CD4-positive, alpha-beta T cell (primary cell): ENCODE measurements around the gene TRAF5. TPM values are rescaled to one million over a fixed set of nuclear protein-coding genes. Genes with fewer than 3 reads are reported as not detected.
A peak's percentile ranks its signal among the peaks of the same experiment; 100 is the strongest.

Source experiments
- ATAC-seq: fragments of 200-7000 bp; cut with Tn5 transposase; one replicate; pipeline ENCODE4 v1.10.0; 2022; ENCODE audit warnings: mild to moderate bottlenecking; ENCODE audit not compliant: poor library complexity
- CTCF ChIA-PET: fragments of 350-600 bp; sonication (Branson Sonifier 250); formaldehyde crosslinking; loops from one replicate; lab custom pipeline; 2021; ENCODE audit warnings: antibody characterized with exemption, inconsistent platforms; lab: Charles Lee
- POLR2A ChIA-PET: fragments of 350-600 bp; sonication (Branson Sonifier 250); formaldehyde crosslinking; loops from one replicate; lab custom pipeline; 2021; ENCODE audit warnings: antibody characterized with exemption, inconsistent platforms; lab: Charles Lee
- DNase-seq, 14 experiments: peaks; one replicate each; pipeline ENCODE4 v3.0.0-alpha.2; 2013 to 2020; ENCODE audit warnings: mixed read lengths in 2 of 14
- H3K27ac ChIP-seq, 2 donors: one replicate each; pipeline versions ENCODE4 v1.5.1 to v1.7.0; 2013; ENCODE audit warnings: low read length in 2 of 2, low read depth in 1 of 2, mild to moderate bottlenecking in 1 of 2
- H3K27me3 ChIP-seq, 2 experiments: 1 replicate in 1 of 2; 2 replicates in 1 of 2; pipeline versions ENCODE4 v1.6.1 to v1.7.0; 2013; ENCODE audit warnings: low read length in 2 of 2, control low read depth in 1 of 2, mild to moderate bottlenecking in 1 of 2, moderate library complexity in 1 of 2; ENCODE audit not compliant: insufficient read depth in 2 of 2, control insufficient read depth in 1 of 2
- H3K36me3 ChIP-seq: one replicate; pipeline ENCODE4 v1.6.1; 2013; ENCODE audit warnings: low read length, control low read depth; ENCODE audit not compliant: insufficient read depth
- H3K4me1 ChIP-seq: one replicate; pipeline ENCODE4 v1.6.1; 2013; ENCODE audit warnings: low read length, control low read depth; ENCODE audit not compliant: insufficient read depth
- H3K4me3 ChIP-seq: one replicate; pipeline ENCODE4 v1.5.1; 2013; ENCODE audit warnings: mild to moderate bottlenecking, low read length, moderate library complexity
- H3K9me3 ChIP-seq, 2 experiments: 1 replicate in 1 of 2; 2 replicates in 1 of 2; pipeline versions ENCODE4 v1.6.1 to v1.7.0; 2013; ENCODE audit warnings: low read length in 2 of 2, mild to moderate bottlenecking in 2 of 2, control low read depth in 1 of 2, moderate library complexity in 1 of 2; ENCODE audit not compliant: control insufficient read depth in 1 of 2, insufficient read depth in 1 of 2
- H3K27ac Mint-ChIP-seq: one replicate; pipeline ENCODE4 v1.8.0; 2020; ENCODE audit warnings: mixed read lengths
- H3K27me3 Mint-ChIP-seq: one replicate; pipeline ENCODE4 v1.8.0; 2021; ENCODE audit warnings: mixed read lengths
- H3K36me3 Mint-ChIP-seq: one replicate; pipeline ENCODE4 v1.8.0; 2021; ENCODE audit warnings: low read depth, mixed read lengths
- H3K4me1 Mint-ChIP-seq: one replicate; pipeline ENCODE4 v1.8.0; 2021; ENCODE audit warnings: low read depth, mixed read lengths
- H3K4me3 Mint-ChIP-seq: one replicate; pipeline ENCODE4 v1.8.0; 2020; ENCODE audit warnings: mild to moderate bottlenecking, mixed read lengths
- H3K9me3 Mint-ChIP-seq: one replicate; pipeline ENCODE4 v1.8.0; 2020; ENCODE audit warnings: mixed read lengths
- intact Hi-C, 2 experiments: fragments of 100-400 bp; cut with DNase I in 1 of 2; cut with micrococcal nuclease in 1 of 2; formaldehyde crosslinking; loops; one replicate each; pipeline versions ENCODE4 v1.15.1 to v1.9.0; 2023 to 2025; cut with DNase I, micrococcal nuclease
- total RNA-seq, 174 experiments: library from RNA in 2 of 174; stranded (reverse) in 2 of 174; gene quantifications; one replicate each; pipeline ENCODE4 v1.2.3 and lab custom pipeline; 2021 to 2026
- TF ChIP-seq, protein P1 (sequence below): fragments of 200-600 bp; IDR thresholded peaks from one replicate; pipeline ENCODE4 v1.8.0; 2022; ENCODE audit warnings: antibody characterized with exemption, mild to moderate bottlenecking

TRAF5 gene
- total RNA-seq, 2 experiments from 2014 or later = 21.9 to 23.2 TPM

DNA sequence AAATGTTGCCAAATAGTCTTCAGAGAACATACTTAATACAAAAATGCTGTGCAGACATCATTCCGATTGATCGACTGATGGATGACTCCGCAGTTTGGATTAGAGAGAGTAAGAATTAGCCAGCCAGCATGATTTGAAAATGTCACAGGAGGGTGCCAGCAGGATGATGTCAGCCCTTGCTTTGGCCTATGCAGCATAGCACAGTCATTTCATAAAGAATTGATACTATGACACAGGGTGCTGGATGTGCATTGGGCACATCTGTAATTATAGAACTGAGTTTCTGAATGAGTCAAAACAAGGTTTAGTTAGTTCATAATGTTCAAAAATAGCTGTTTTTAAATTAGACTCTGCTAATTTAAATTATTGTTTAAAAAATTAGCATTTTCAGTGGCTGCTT lies 21.6 kb upstream of the TRAF5 start:
- H3K27ac Mint-ChIP-seq = peak overlapping the region; percentile 13

DNA sequence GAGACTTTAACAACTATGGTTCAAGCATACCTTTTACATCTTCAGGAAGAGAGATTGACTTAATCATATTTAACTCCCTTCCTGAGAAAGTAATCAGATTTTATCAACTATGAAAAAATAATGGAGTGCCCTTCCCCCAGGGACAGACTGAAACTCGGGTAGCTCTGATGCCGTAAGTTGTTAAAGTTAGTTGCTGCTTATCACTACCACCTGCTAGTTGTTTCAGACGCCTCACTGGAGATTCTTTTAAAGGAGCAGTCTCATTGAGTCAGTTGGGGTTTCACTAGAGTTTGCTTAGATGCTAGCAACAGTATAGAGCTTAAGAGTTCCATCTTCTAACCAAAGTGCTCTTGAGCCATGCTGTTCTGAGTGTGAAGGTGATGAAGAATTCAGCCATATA lies 17.0 kb upstream of the TRAF5 start:
- POLR2A ChIA-PET = no interaction called here
- no peak overlapping the region for H3K4me3 Mint-ChIP-seq

More for the DNA sequence above, 21.6 kb upstream of the TRAF5 start:
- ChIA-PET POLR2A (no interaction called here), CTCF (no interaction called here)
- TF ChIP-seq, protein P1, sequence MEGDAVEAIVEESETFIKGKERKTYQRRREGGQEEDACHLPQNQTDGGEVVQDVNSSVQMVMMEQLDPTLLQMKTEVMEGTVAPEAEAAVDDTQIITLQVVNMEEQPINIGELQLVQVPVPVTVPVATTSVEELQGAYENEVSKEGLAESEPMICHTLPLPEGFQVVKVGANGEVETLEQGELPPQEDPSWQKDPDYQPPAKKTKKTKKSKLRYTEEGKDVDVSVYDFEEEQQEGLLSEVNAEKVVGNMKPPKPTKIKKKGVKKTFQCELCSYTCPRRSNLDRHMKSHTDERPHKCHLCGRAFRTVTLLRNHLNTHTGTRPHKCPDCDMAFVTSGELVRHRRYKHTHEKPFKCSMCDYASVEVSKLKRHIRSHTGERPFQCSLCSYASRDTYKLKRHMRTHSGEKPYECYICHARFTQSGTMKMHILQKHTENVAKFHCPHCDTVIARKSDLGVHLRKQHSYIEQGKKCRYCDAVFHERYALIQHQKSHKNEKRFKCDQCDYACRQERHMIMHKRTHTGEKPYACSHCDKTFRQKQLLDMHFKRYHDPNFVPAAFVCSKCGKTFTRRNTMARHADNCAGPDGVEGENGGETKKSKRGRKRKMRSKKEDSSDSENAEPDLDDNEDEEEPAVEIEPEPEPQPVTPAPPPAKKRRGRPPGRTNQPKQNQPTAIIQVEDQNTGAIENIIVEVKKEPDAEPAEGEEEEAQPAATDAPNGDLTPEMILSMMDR = no peak
- H3K27me3 Mint-ChIP-seq = no peaks in the 10 kb centered on the region
- no peaks in the 10 kb centered on the region for H3K9me3 Mint-ChIP-seq
- no peak for DNase-seq
- Histone ChIP-seq H3K27me3 (no peaks in the 10 kb centered on the region), H3K4me3 (no peak overlapping the region), H3K36me3 (peaks cover 35% of the 10 kb centered on the region), H3K4me1 (no peaks in the 10 kb centered on the region), H3K9me3 (no peaks in the 10 kb centered on the region), H3K27ac (no peak overlapping the region)
- no peak for ATAC-seq
- H3K4me1 Mint-ChIP-seq = peaks cover 31% of the 10 kb centered on the region
- peaks cover 73% of the 10 kb centered on the region for H3K36me3 Mint-ChIP-seq
- H3K4me3 Mint-ChIP-seq = no peak overlapping the region
- intact Hi-C loops = no loop called here

DNA sequence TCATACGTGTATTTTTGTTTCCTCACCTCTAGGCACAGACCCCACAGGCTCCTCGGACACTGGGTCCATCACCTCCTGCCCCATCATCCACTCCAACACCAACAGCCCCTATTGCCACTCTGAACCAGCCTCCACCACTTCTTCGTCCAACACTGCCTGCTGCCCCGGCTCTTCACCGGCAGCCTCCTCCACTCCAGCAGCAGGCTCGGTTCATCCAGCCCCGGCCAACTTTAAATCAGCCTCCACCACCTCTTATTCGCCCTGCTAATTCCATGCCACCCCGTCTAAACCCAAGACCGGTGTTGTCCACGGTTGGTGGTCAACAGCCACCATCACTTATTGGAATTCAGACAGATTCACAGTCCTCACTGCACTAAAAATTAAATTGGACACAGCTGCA lies 13.2 kb upstream of the TRAF5 start:
- H3K4me1 Mint-ChIP-seq = peaks cover under 1% of the 10 kb centered on the region
- DNase-seq (no peak), ATAC-seq (no peak)
- H3K27ac Mint-ChIP-seq = no peak overlapping the region
- intact Hi-C loops = no loop called here
- POLR2A ChIA-PET = no interaction called here
- TF ChIP-seq, protein P1 = no peak
- H3K9me3 Mint-ChIP-seq = no peaks in the 10 kb centered on the region
- H3K36me3 ChIP-seq = peaks cover 42% of the 10 kb centered on the region
- H3K27me3 ChIP-seq = no peaks in the 10 kb centered on the region
- H3K27ac ChIP-seq = no peak overlapping the region
- H3K9me3 ChIP-seq = no peaks in the 10 kb centered on the region
- H3K36me3 Mint-ChIP-seq = peaks cover 53% of the 10 kb centered on the region
- no peaks in the 10 kb centered on the region for H3K4me1 ChIP-seq
- no peak overlapping the region for H3K4me3 Mint-ChIP-seq
- H3K4me3 ChIP-seq = no peak overlapping the region
- CTCF ChIA-PET = interaction anchor here (2.1 kb wide), 1 partner anchor 10 kb away, joined by 7 read pairs; no protein-coding TSS in a partner anchor
- H3K27me3 Mint-ChIP-seq = no peaks in the 10 kb centered on the region

More for the DNA sequence above, 17.0 kb upstream of the TRAF5 start:
- Mint-ChIP-seq H3K4me1 (peaks cover 18% of the 10 kb centered on the region), H3K9me3 (no peaks in the 10 kb centered on the region), H3K27me3 (no peaks in the 10 kb centered on the region), H3K36me3 (peaks cover 69% of the 10 kb centered on the region), H3K27ac (peak overlapping the region; percentile 24)
- Histone ChIP-seq H3K4me3 (no peak overlapping the region), H3K27ac (no peak overlapping the region), H3K9me3 (no peaks in the 10 kb centered on the region), H3K36me3 (peaks cover 36% of the 10 kb centered on the region), H3K27me3 (no peaks in the 10 kb centered on the region), H3K4me1 (no peaks in the 10 kb centered on the region)
- TF ChIP-seq, protein P1 = no peak
- ATAC-seq = no peak
- intact Hi-C loops = no loop called here
- CTCF ChIA-PET = no interaction called here
- no peak for DNase-seq
